Measurements from ENCODE around the gene SULT1B1.

GRCh38 chr4:69785211-69785831 lies 24.9 kb upstream of the SULT1B1 start:
- TF ChIP-seq CTCF (IDR thresholded peaks at IDR 0.05) (no peak), POLR2A (IDR thresholded peaks at IDR 0.05) (no peak)

All from body of pancreas (tissue), 4 donors.